Suppressor macrophage treated with lipopolysaccharide for 1 hour (primary cell): Measurements from ENCODE around the gene CERS3.

ENCODE experiments used
- DNase-seq, 3 donors: peaks; one replicate each; pipeline ENCODE4 v3.0.0-alpha.2; 2020 to 2022

Gene CERS3

GRCh38 chr15:100528833-100529428 lies at the start of gene CERS3:
TSS of gene CERS3 (minus strand) at chr15:100528950. CDS start at chr15:100501849, 27,101 bp downstream.
- no peak for DNase-seq

- DNase-seq = no peak
Observed at GRCh38 chr15:100573526-100573925, 44.8 kb upstream of the CERS3 start.

GRCh38 chr15:100572362-100572983 lies 43.7 kb upstream of the CERS3 start:
- DNase-seq = peak; percentile 10 to 78 (median 73)

DNA sequence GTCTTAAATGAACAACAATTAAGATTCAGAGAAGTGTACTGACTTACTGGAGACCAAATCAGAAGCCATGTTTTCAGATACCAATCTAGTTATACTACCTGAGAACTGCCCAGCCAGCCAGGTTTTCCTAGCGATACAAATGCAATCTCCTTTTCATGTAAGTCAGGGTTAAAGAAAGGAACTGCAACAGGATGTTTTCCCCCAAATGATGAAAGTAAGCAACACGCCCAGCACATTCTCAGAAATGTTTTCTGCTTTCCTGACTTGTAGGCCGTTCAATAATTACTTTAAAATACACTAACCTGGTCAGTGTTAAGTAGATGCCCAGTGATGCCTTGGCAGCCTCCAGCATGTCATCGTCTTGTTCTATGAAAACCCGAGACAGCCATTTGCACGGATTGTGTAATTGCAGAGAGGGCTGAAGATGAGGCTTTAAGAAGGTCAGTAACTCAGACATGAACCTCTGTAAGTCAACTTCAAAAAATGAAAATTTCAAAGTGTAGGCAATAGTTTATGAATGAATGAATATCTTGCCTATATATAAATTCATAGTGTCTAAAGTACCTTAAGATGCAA lies 42.9 kb upstream of the CERS3 start:
- DNase-seq = no peak

GRCh38 chr15:100570735-100571313 lies 42.1 kb upstream of the CERS3 start:
- DNase-seq = no peak

- DNase-seq = peak in 1 of 3 donors; percentile 3
Observed at GRCh38 chr15:100570275-100570674, 41.5 kb upstream of the CERS3 start.

GRCh38 chr15:100569391-100569790 lies 40.6 kb upstream of the CERS3 start:
- DNase-seq = no peak

DNA sequence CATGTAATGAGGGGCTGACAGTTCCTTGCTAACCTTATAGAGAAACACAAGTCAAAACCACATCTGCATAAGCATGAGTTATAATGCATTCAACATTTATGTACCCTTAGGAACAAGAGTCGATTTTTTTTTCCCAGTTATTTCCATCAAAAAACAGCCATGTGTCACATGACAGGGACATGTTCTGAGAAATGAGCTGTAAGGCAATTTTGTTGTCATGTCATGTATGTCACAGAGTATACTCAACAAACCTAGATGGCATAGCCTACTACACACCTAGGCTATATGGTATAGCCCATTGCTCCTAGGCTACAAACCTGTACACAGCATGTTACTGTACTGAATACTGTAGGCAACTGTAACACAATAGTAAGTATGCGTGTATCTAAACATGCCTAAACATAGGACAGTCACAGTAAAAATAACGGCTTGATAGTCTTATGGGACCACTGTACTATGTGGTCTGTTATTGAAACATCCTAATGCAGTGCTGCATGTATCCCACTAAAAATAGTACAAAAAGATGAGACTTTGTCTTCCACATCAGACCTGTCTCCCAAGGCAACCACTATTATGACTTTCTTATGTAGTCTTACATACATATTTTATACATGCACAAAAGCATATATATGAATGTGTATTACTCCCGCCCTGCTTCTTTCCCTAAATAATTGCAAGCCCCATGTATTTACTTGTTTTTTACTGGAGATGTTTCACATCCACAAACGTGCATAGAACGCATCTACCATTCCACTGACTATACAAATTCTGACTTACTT lies 38.3 kb upstream of the CERS3 start:
- no peak for DNase-seq

DNA sequence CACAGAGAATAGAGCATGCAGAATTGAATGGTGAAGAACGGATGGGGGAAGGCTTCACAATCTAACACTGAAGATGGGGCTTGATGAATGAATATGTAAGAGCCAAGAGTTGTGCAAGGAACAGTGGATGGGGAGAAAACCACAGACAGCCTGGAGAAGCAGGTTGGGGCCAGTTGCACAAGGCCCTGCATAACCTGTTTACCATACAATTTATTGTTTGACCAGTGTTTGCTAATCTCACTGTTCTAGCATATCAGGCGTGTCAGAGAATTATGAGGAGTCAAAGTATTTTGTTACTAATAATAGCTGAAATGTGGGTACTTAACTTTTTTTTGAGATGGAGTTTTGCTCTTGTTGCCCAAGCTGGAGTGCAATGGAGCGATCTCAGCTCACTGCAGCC lies 36.8 kb upstream of the CERS3 start:
- DNase-seq = no peak

DNA sequence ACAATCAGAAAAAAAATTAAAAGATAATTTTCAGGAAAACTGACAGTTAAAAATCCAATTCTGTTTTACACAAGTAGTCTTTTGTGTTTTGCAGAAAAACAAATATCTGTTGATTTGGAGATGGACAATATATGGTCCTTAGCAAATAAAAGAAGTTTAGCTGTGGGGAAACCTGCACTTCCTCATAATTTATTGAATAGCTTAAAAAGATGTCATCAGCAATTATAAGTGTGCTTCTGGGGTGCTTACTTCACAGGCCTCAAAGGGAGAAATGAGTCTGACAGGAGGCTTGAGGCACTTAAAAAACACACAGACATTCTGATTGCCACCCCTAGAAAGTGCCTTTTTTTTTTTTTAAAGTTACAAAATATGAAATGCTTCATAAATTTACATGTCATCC lies 31.6 kb upstream of the CERS3 start:
- DNase-seq = peak; percentile 52 to 66 (median 65)

GRCh38 chr15:100559330-100559729 lies 30.6 kb upstream of the CERS3 start:
- DNase-seq = peak; percentile 73 to 79 (median 75)

DNA sequence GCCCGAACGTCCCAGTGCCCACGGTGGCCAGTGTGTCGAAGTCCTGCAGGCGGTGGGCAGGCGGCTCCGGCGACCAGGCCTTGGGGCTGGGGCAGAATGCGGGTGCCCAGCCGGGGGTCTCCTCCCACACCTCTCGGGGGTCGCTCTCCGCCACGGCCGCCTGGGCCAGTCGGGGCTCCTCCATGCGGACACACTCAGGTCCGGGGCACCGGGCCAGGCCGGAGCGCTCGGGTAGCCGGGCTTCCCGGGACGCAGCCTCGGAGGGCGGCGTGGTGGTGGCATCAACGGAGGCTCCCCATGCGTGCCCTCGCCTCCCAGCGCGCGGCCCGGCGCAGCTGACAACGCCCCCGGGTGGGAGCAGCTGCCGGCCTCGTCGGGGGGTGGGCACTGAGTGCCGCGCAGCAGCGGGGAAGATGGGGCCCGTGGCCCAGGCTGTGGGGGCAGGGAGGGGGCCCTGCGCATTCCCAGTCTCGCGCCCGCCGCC lies 30.1 kb upstream of the CERS3 start:
- DNase-seq = no peak

- DNase-seq = no peak
Observed at GRCh38 chr15:100553468-100553867, 24.7 kb upstream of the CERS3 start.

GRCh38 chr15:100547961-100548360 lies 19.2 kb upstream of the CERS3 start:
- DNase-seq = no peak

DNA sequence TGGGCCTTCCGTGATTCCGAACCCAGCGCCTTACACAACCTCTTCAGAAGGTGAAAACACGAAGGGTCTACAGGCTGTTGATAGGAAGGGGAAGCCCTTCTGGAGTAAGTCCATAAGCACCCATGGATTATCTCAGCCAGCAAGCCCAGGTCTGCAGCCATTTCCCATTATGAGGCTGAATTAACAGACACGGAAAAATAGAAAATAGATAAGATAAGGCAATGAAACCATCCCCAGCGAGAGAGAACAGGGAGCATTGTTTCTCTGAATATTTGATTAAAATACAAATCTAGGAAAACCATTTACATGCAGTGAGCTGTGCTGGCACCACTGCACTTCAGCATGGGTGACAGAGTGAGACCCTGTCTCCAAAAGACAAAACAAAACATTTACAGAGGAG lies 16.2 kb upstream of the CERS3 start:
- no peak for DNase-seq

GRCh38 chr15:100544338-100544841 lies 15.6 kb upstream of the CERS3 start:
- no peak for DNase-seq

- DNase-seq = no peak
Observed at GRCh38 chr15:100542290-100542689, 13.5 kb upstream of the CERS3 start.

GRCh38 chr15:100537331-100537730 lies 8.6 kb upstream of the CERS3 start:
- peak; percentile 78 to 88 (median 79) for DNase-seq

DNA sequence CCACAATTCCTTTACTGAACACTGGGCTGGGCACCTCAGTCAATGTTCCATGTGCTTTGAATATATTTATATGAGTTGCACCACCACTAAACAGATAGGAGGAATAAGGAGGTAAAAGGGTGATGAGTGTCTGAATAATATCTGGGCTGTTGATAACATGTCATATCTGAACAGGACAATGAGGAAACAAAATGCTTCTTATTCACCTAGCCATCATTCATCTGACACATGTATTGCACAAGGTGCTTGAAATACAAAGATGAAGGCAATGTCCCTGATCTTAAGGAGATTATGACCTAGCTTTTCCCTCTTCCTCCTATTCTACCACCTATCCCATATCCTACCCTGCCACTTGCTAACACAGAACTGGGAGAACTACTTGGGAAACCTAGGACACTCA lies 8.0 kb upstream of the CERS3 start:
- DNase-seq = no peak

- no peak for DNase-seq
Observed at GRCh38 chr15:100533886-100534285, 5.1 kb upstream of the CERS3 start.

DNA sequence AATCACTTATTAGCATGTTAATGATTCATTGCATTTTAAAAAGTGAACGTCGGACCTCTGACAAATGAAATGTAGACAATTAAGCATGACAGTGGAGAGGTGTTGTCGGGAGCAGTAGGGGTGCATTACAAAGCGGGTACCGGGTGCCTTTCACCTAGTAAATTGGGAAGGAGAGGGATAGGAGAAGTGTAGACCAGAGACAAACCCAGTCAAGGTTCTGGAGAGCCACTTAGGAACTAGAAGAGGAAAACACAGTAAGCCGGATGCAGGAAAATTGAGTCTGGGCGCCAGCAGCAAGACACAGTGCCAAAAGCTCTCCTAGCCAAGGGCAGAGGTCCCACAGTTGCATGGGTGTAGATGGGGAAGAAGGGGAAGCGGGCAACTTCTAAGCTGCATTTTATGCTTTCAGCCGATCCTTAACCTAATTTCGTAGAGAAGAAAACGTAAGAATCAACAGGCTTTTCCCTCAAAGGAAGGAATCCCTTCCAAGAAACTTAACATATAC lies 3.1 kb upstream of the CERS3 start:
- no peak for DNase-seq

DNA sequence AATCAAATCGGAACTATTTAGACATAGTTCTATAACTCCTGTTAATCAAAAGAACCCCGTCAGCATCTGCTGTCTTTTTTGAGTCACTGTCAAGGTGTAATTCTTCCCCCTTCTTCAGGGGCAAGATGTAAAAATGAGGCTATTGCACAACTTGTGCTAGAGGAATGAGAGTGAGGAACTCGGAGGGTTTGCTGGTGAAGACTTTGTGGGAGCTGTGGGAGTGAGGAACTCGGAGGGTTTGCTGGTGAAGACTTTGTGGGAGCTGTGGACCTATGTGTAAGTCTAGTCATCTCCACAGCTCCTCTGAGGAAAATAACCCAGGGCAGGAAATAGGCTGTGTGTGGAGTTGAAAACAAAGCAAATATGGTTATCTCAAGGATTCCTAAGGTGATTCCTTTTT lies 2.5 kb upstream of the CERS3 start:
- peak in 2 of 3 donors; percentile 31 to 32 for DNase-seq

DNA sequence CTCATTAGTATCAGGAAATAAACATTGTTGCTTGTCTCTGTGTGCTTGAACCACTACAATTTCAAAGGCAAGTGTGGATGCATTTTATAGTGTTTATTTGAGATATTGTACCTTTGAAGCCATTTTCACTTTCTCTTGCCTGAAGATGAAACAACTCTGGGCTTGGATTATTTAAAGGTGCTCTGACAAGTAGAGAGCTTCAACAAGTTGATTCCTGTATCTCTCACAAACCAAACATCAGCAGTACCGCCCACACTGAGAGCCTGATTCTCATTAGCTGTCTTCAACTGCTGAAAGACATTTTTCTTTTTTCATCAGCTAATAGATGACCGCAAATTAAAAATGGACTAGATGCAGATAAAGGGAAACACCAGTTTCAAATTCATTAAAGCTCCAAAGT lies 806 bp upstream of the CERS3 start:
- no peak for DNase-seq
